ENCODE measurements around the gene PALMD. TPM values are rescaled to one million over a fixed set of nuclear protein-coding genes. Genes with fewer than 3 reads are reported as not detected.

PALMD gene
- total RNA-seq, 2 experiments from 2014 or later: not detected

- POLR2A ChIA-PET: no interaction called here
- CTCF ChIA-PET: interaction anchor here (0.6 kb wide), 1 partner anchor 84 kb away, joined by 3 read pairs; no protein-coding TSS in a partner anchor
- H3K27me3 Mint-ChIP-seq (ENCODE audit: low read depth): peaks cover 3% of the 10 kb centered on the region
- no peaks in the 10 kb centered on the region for H3K9me3 Mint-ChIP-seq (ENCODE audit: insufficient read depth)
- no peak overlapping the region for H3K27ac Mint-ChIP-seq
- ATAC-seq: no peak
- no peak overlapping the region for H3K4me3 Mint-ChIP-seq
- H3K4me1 Mint-ChIP-seq (ENCODE audit: low read depth): no peaks in the 10 kb centered on the region
- DNase-seq: no peak
- no peaks in the 10 kb centered on the region for H3K36me3 Mint-ChIP-seq (ENCODE audit: low read depth)
These were observed 6.5 kb upstream of the PALMD start for GRCh38 chr1:99639408-99639807.

DNA sequence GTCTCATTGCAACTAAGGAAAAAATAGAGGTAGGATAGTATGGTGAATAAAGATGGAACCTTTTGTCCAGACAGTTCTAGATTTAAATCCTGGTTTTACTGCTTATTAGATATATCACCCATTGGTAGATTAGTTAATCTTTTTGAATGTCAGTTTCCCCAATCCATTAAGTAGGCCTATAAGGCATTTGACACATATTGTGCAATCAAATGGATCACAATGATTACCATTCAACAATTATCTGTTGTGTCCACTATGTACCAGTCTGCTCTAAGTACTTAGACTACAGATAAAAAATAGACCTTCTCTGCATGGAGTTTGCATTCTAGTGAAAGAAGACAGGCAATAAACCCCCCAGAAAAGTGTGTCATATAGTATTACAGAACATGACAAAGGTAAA is 6.0 kb upstream of the PALMD start:
- no peaks in the 10 kb centered on the region for H3K9me3 Mint-ChIP-seq (ENCODE audit: insufficient read depth)
- H3K27me3 Mint-ChIP-seq (ENCODE audit: low read depth): peaks cover 4% of the 10 kb centered on the region
- POLR2A ChIA-PET: no interaction called here
- CTCF ChIA-PET: no interaction called here
- DNase-seq (no peak), ATAC-seq (no peak)
- no peak overlapping the region for H3K4me3 Mint-ChIP-seq
- H3K4me1 Mint-ChIP-seq (ENCODE audit: low read depth): no peaks in the 10 kb centered on the region
- H3K36me3 Mint-ChIP-seq (ENCODE audit: low read depth): no peaks in the 10 kb centered on the region
- no peak overlapping the region for H3K27ac Mint-ChIP-seq

- H3K9me3 Mint-ChIP-seq (ENCODE audit: insufficient read depth): no peaks in the 10 kb centered on the region
- H3K27ac Mint-ChIP-seq: no peak overlapping the region
- H3K27me3 Mint-ChIP-seq (ENCODE audit: low read depth): peaks cover 9% of the 10 kb centered on the region
- DNase-seq (no peak), ATAC-seq (no peak)
- ChIA-PET CTCF (no interaction called here), POLR2A (no interaction called here)
- H3K4me3 Mint-ChIP-seq: no peak overlapping the region
- no peaks in the 10 kb centered on the region for H3K4me1 Mint-ChIP-seq (ENCODE audit: low read depth)
- no peaks in the 10 kb centered on the region for H3K36me3 Mint-ChIP-seq (ENCODE audit: low read depth)
These were observed 5.2 kb upstream of the PALMD start for GRCh38 chr1:99640672-99641071.

GRCh38 chr1:99641558-99641957 is 4.4 kb upstream of the PALMD start:
- ChIA-PET CTCF (no interaction called here), POLR2A (no interaction called here)
- no peaks in the 10 kb centered on the region for H3K9me3 Mint-ChIP-seq (ENCODE audit: insufficient read depth)
- H3K36me3 Mint-ChIP-seq (ENCODE audit: low read depth): no peaks in the 10 kb centered on the region
- H3K27ac Mint-ChIP-seq: no peak overlapping the region
- DNase-seq (no peak), ATAC-seq (no peak)
- no peak overlapping the region for H3K4me3 Mint-ChIP-seq
- H3K4me1 Mint-ChIP-seq (ENCODE audit: low read depth): no peaks in the 10 kb centered on the region
- H3K27me3 Mint-ChIP-seq (ENCODE audit: low read depth): peaks cover 15% of the 10 kb centered on the region

DNA sequence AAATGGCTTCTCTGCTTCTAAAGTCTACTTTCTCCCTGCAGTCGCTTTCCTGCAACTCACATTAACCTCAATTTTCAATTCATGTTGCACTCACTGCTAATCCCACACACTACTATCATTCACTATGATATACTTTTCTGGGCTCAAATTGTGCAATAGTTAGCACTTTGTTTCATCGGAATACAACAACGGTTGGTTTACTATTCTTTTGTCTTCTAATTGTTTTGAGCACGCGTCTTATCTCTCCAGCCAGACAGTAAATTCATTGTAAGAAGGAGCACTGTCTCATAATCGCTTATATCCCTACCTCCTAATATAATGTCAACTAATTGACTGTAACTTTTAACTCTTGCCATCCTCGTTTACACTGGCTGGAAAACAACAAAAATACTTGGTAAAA is 3.9 kb upstream of the PALMD start:
- Mint-ChIP-seq H3K36me3 (ENCODE audit: low read depth) (no peaks in the 10 kb centered on the region), H3K9me3 (ENCODE audit: insufficient read depth) (no peaks in the 10 kb centered on the region), H3K27me3 (ENCODE audit: low read depth) (peaks cover 17% of the 10 kb centered on the region), H3K4me1 (ENCODE audit: low read depth) (no peaks in the 10 kb centered on the region), H3K27ac (no peak overlapping the region), H3K4me3 (no peak overlapping the region)
- DNase-seq (no peak), ATAC-seq (no peak)
- ChIA-PET CTCF (no interaction called here), POLR2A (no interaction called here)

DNA sequence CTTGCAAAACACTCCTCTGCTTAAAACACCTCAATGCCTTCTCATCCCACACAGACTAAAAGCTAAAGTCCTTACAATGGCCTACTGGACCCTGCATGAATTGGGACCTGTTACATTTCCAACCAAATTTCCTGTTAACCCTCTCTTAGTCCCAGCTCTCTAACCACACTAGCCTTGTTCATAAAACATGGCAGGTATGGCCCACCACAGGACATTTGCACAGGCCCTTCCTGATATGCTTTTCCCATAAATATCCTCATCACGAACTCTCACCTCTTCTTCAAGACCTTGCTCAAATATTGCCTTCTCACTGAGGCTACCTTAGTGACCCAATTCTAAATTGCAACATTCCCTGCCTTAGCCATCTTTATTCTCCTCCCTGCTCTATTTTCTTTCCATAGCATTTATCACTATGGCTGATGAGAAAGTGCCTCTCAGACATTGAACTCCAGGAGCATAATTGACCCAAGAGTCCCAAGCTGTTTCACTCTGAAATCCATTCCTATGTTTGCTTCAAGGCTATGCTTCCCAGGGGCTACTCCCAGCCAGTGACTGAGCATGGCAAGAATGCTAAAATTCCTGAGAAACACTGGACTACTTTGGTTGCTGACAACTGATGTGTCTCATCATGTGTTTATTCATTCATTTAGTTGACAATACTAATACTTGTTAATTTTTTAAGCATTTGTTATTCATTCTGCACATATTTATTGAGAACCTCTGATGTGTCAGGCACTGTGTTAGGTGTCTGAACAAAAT is 2.7 kb upstream of the PALMD start:
- no peaks in the 10 kb centered on the region for H3K36me3 Mint-ChIP-seq (ENCODE audit: low read depth)
- CTCF ChIA-PET: no interaction called here
- no peak overlapping the region for H3K4me3 Mint-ChIP-seq
- H3K9me3 Mint-ChIP-seq (ENCODE audit: insufficient read depth): no peaks in the 10 kb centered on the region
- no peak for ATAC-seq
- no peaks in the 10 kb centered on the region for H3K4me1 Mint-ChIP-seq (ENCODE audit: low read depth)
- H3K27me3 Mint-ChIP-seq (ENCODE audit: low read depth): peaks cover 21% of the 10 kb centered on the region
- no peak overlapping the region for H3K27ac Mint-ChIP-seq
- DNase-seq: no peak
- POLR2A ChIA-PET: no interaction called here

- ChIA-PET CTCF (no interaction called here), POLR2A (no interaction called here)
- Mint-ChIP-seq H3K27ac (no peak overlapping the region), H3K4me1 (ENCODE audit: low read depth) (no peaks in the 10 kb centered on the region), H3K36me3 (ENCODE audit: low read depth) (no peaks in the 10 kb centered on the region), H3K27me3 (ENCODE audit: low read depth) (peaks cover 23% of the 10 kb centered on the region), H3K4me3 (no peak overlapping the region), H3K9me3 (ENCODE audit: insufficient read depth) (no peaks in the 10 kb centered on the region)
- ATAC-seq (no peak), DNase-seq (no peak)
These were observed 1.5 kb upstream of the PALMD start for GRCh38 chr1:99644279-99645004.

- CTCF ChIA-PET: no interaction called here
- POLR2A ChIA-PET: no interaction called here
- no peak for ATAC-seq
- Mint-ChIP-seq H3K36me3 (ENCODE audit: low read depth) (no peaks in the 10 kb centered on the region), H3K9me3 (ENCODE audit: insufficient read depth) (no peaks in the 10 kb centered on the region), H3K4me3 (no peak overlapping the region), H3K4me1 (ENCODE audit: low read depth) (no peaks in the 10 kb centered on the region), H3K27ac (no peak overlapping the region), H3K27me3 (ENCODE audit: low read depth) (peaks cover 24% of the 10 kb centered on the region)
- DNase-seq: no peak
These were observed 710 bp upstream of the PALMD start for GRCh38 chr1:99645203-99645602.

GRCh38 chr1:99646868-99647267 is 955 bp downstream of the PALMD start:
- CTCF ChIA-PET: interaction anchor here (1.4 kb wide), 1 partner anchor 39 kb away, joined by 6 read pairs; no protein-coding TSS in a partner anchor
- DNase-seq (no peak), ATAC-seq (no peak)
- no peaks in the 10 kb centered on the region for H3K9me3 Mint-ChIP-seq (ENCODE audit: insufficient read depth)
- no peaks in the 10 kb centered on the region for H3K36me3 Mint-ChIP-seq (ENCODE audit: low read depth)
- H3K4me1 Mint-ChIP-seq (ENCODE audit: low read depth): no peaks in the 10 kb centered on the region
- H3K27me3 Mint-ChIP-seq (ENCODE audit: low read depth): peaks cover 24% of the 10 kb centered on the region
- no peak overlapping the region for H3K4me3 Mint-ChIP-seq
- POLR2A ChIA-PET: no interaction called here
- H3K27ac Mint-ChIP-seq: no peak overlapping the region

GRCh38 chr1:99647490-99647889 is 1.6 kb downstream of the PALMD start:
- Mint-ChIP-seq H3K36me3 (ENCODE audit: low read depth) (no peaks in the 10 kb centered on the region), H3K9me3 (ENCODE audit: insufficient read depth) (no peaks in the 10 kb centered on the region), H3K4me1 (ENCODE audit: low read depth) (no peaks in the 10 kb centered on the region), H3K27me3 (ENCODE audit: low read depth) (peaks cover 24% of the 10 kb centered on the region), H3K27ac (no peak overlapping the region), H3K4me3 (no peak overlapping the region)
- CTCF ChIA-PET: interaction anchor here (1.4 kb wide), 1 partner anchor 38 kb away, joined by 6 read pairs; no protein-coding TSS in a partner anchor
- DNase-seq: no peak
- ATAC-seq: no peak
- POLR2A ChIA-PET: no interaction called here

DNA sequence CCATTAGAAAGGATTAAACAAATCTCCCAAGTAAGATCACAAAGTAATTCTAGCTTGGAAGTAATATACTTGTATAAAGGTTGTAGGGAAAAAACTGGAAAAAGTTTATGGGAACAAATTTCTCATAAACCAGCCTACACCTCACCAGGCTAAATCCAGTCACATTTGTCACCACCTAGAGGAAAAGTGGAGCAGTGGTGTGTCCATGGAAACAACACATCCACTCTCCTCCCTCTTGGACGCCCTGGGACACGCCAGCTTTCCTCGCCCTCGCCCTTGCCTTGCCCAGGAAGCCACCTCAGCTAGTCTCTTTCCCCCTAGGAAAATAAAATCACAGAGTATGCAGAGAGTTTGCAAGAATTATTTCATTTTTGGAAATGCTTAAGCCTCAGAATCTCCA is 2.2 kb downstream of the PALMD start:
- no peaks in the 10 kb centered on the region for H3K36me3 Mint-ChIP-seq (ENCODE audit: low read depth)
- no peak for DNase-seq
- no peaks in the 10 kb centered on the region for H3K9me3 Mint-ChIP-seq (ENCODE audit: insufficient read depth)
- CTCF ChIA-PET: no interaction called here
- H3K4me1 Mint-ChIP-seq (ENCODE audit: low read depth): no peaks in the 10 kb centered on the region
- no peak for ATAC-seq
- POLR2A ChIA-PET: no interaction called here
- no peak overlapping the region for H3K27ac Mint-ChIP-seq
- peaks cover 27% of the 10 kb centered on the region for H3K27me3 Mint-ChIP-seq (ENCODE audit: low read depth)
- H3K4me3 Mint-ChIP-seq: no peak overlapping the region

DNA sequence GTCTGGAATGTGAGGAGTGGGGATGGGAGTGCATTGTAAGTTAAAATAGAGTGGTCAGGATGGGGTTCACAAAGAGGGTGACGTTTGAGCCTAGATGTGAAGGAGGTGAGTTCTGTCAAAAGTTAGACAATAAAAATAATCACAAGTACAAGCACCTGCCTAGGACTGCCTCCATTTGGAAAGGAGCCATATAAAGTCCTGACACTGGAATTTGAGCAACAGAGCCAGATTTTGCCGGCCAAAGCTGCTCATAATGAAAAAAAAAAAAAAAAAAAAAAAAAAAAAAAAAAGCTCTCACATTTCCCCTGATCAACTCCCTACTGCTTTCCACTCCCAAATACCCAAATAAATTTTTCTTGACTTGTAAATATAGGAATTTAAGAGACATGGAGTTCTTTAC is 4.1 kb downstream of the PALMD start:
- Mint-ChIP-seq H3K27me3 (ENCODE audit: low read depth) (peaks cover 31% of the 10 kb centered on the region), H3K27ac (no peak overlapping the region), H3K36me3 (ENCODE audit: low read depth) (no peaks in the 10 kb centered on the region), H3K9me3 (ENCODE audit: insufficient read depth) (no peaks in the 10 kb centered on the region), H3K4me1 (ENCODE audit: low read depth) (no peaks in the 10 kb centered on the region), H3K4me3 (no peak overlapping the region)
- ATAC-seq: no peak
- ChIA-PET POLR2A (no interaction called here), CTCF (no interaction called here)
- no peak for DNase-seq

All from activated CD8-positive, alpha-beta T cell treated with anti-CD3 and anti-CD28 coated beads, Interleukin-2, amount 10 ng/mL, durations not matched to agents 7 days and 5 days (primary cell).